OCI-LY1 (cell line): Measurements from ENCODE around the gene TMEM89.

Source experiments
- H2AFZ ChIP-seq: fragments of 200-600 bp; sonication (generic), shearing (Covaris generic); 2 replicates; pipeline ENCODE4 v1.6.0; 2014; ENCODE audit warnings: antibody characterized with exemption, mild to moderate bottlenecking, low read length
- H3F3A ChIP-seq: fragments of 200-600 bp; sonication (generic), shearing (Covaris generic); 2 replicates; pipeline ENCODE4 v1.6.0; 2014; ENCODE audit warnings: mild to moderate bottlenecking, antibody characterized with exemption, low read length, moderate library complexity; ENCODE audit not compliant: insufficient read depth
- H3K27ac ChIP-seq: fragments of 200-600 bp; sonication (generic); 2 replicates; pipeline ENCODE4 v1.5.1; 2014; ENCODE audit warnings: low read length, mixed run types, mild to moderate bottlenecking, low read depth; ENCODE audit not compliant: poor library complexity, severe bottlenecking
- H3K27me3 ChIP-seq: fragments of 200-600 bp; sonication (generic); 2 replicates; pipeline ENCODE4 v1.6.0; 2014; ENCODE audit warnings: antibody characterized with exemption, mild to moderate bottlenecking, low read length, moderate library complexity; ENCODE audit not compliant: insufficient read depth
- H3K36me3 ChIP-seq: fragments of 200-600 bp; sonication (generic); 2 replicates; pipeline ENCODE4 v1.6.1; 2014; ENCODE audit warnings: mild to moderate bottlenecking, antibody characterized with exemption, low read length, moderate library complexity, mixed read lengths; ENCODE audit not compliant: insufficient read depth
- H3K4me1 ChIP-seq: fragments of 200-600 bp; sonication (generic); 2 replicates; pipeline ENCODE4 v1.5.1; 2014; ENCODE audit warnings: mild to moderate bottlenecking, low read length, moderate library complexity; ENCODE audit not compliant: insufficient read depth, severe bottlenecking
- H3K4me2 ChIP-seq: fragments of 200-600 bp; sonication (generic), shearing (Covaris generic); 2 replicates; pipeline ENCODE4 v1.6.1; 2014; ENCODE audit warnings: low read length
- H3K4me3 ChIP-seq: fragments of 200-600 bp; sonication (generic); 2 replicates; pipeline ENCODE4 v1.5.1; 2014; ENCODE audit warnings: low read length, low read depth, mild to moderate bottlenecking, mixed read lengths; ENCODE audit not compliant: poor library complexity, severe bottlenecking
- H3K79me2 ChIP-seq: fragments of 200-600 bp; shearing (Covaris generic); 2 replicates; pipeline ENCODE4 v1.6.1; 2016; ENCODE audit warnings: mixed run types, low read length, mixed read lengths; ENCODE audit not compliant: insufficient read depth
- H3K9ac ChIP-seq: fragments of 200-600 bp; sonication (generic), shearing (Covaris generic); 2 replicates; pipeline ENCODE4 v1.6.1; 2014; ENCODE audit warnings: mild to moderate bottlenecking, low read length, mixed read lengths
- H3K9me2 ChIP-seq: fragments of 200-600 bp; sonication (generic), shearing (Covaris generic); 2 replicates; pipeline ENCODE4 v1.6.1; 2014; ENCODE audit warnings: low read depth, mild to moderate bottlenecking, low read length, mixed read lengths
- H3K9me3 ChIP-seq: fragments of 200-600 bp; shearing (Covaris generic); 2 replicates; pipeline ENCODE4 v1.6.1; 2014; ENCODE audit warnings: low read length, mixed read lengths
- H4K20me1 ChIP-seq: fragments of 200-600 bp; sonication (generic), shearing (Covaris generic); 2 replicates; pipeline ENCODE4 v1.6.0; 2016; ENCODE audit warnings: mild to moderate bottlenecking, low read length; ENCODE audit not compliant: insufficient read depth
- CTCF ChIP-seq: fragments of 200-600 bp; sonication (generic), shearing (Covaris generic); IDR thresholded peaks from 2 replicates; pipeline ENCODE4 v1.5.1; 2017; ENCODE audit warnings: mild to moderate bottlenecking, antibody characterized with exemption, low read length, moderate library complexity, mixed read lengths
- EZH2 ChIP-seq: fragments of 200-600 bp; sonication (generic), shearing (Covaris generic); IDR thresholded peaks from 2 replicates; pipeline ENCODE4 v1.8.0; 2017; ENCODE audit warnings: borderline replicate concordance, mixed run types, mild to moderate bottlenecking, antibody characterized with exemption, low read length, moderate library complexity, mixed read lengths

TMEM89 gene

GRCh38 chr3:48637305-48637704, 15.7 kb upstream of the TMEM89 start:
- Histone ChIP-seq H4K20me1 (no peaks in the 10 kb centered on the region), H3K9ac (no peak overlapping the region), H3F3A (no peaks in the 10 kb centered on the region), H3K27ac (no peak overlapping the region), H3K4me2 (no peak overlapping the region), H3K9me2 (no peaks in the 10 kb centered on the region), H3K27me3 (no peaks in the 10 kb centered on the region), H3K79me2 (no peaks in the 10 kb centered on the region), H3K9me3 (no peaks in the 10 kb centered on the region), H3K4me1 (peaks cover 26% of the 10 kb centered on the region), H3K4me3 (no peak overlapping the region), H3K36me3 (peaks cover 13% of the 10 kb centered on the region; the same call in 1 of the 2 replicates), H2AFZ (no peak overlapping the region)
- TF ChIP-seq EZH2: no peak
- TF ChIP-seq CTCF: peak; percentile 34; the same call in 1 of the 2 replicates

GRCh38 chr3:48636149-48636655, 14.6 kb upstream of the TMEM89 start:
- Histone ChIP-seq H3K79me2 (no peaks in the 10 kb centered on the region), H3K9me2 (no peaks in the 10 kb centered on the region), H4K20me1 (no peaks in the 10 kb centered on the region), H3K4me3 (peak overlapping the region; percentile 80), H3K27ac (peak overlapping the region; percentile 42), H3K9me3 (no peaks in the 10 kb centered on the region), H3K27me3 (no peaks in the 10 kb centered on the region), H3K9ac (peak overlapping the region; percentile 55), H3F3A (no peaks in the 10 kb centered on the region), H2AFZ (no peak overlapping the region), H3K4me2 (peak overlapping the region; percentile 67), H3K4me1 (peaks cover 26% of the 10 kb centered on the region), H3K36me3 (peaks cover 22% of the 10 kb centered on the region)
- TF ChIP-seq CTCF (no peak), EZH2 (no peak)

GRCh38 chr3:48635222-48636021, 13.9 kb upstream of the TMEM89 start, which contains the start of gene SLC26A6:
Gene SLC26A6 (minus strand): TSS chr3:48635461. CDS start chr3:48635393, 68 bp downstream.
- Histone ChIP-seq H3F3A (no peaks in the 10 kb centered on the region), H3K79me2 (no peaks in the 10 kb centered on the region), H4K20me1 (no peaks in the 10 kb centered on the region), H3K4me3 (peak within 1 kb of the TSS; percentile 80), H3K4me2 (peak within 1 kb of the TSS; percentile 67), H3K4me1 (peaks cover 26% of the 10 kb centered on the region), H3K27me3 (no peaks in the 10 kb centered on the region), H3K9me2 (no peaks in the 10 kb centered on the region), H3K9me3 (no peaks in the 10 kb centered on the region), H3K36me3 (peaks cover 30% of the 10 kb centered on the region), H3K27ac (peak within 1 kb of the TSS; percentile 42), H2AFZ (no peak within 1 kb of the TSS), H3K9ac (peak within 1 kb of the TSS; percentile 84)
- no peak for TF ChIP-seq EZH2
- peak; percentile 90 for TF ChIP-seq CTCF
